Measurements from ENCODE around the gene ARF1. TPM values are rescaled to one million over a fixed set of nuclear protein-coding genes. Genes with fewer than 3 reads are reported as not detected.

Gene ARF1
- total and polyA plus RNA-seq, 2 donors (not counting 1 experiment from before 2014, with no cell fraction given), result 193 to 389 TPM

DNA sequence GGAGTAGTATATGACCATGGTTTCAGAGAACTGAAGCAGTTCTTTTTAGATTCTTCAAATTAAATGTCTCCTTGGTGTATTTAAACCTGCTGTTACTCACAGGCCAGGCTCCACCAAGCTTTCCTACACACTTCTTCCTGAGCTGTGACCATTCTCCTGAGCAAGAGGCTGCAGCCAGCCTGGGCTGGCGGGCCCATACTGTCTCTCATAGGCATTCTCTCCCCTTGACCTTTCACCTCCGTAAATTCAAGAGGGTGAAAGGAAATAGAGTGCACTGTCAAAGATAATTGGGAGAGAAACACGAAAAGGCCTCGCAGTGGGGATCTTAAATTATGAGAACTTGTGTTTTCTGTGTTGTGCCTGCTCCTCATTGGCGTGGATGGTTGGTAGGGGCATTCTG lies 2.3 kb downstream of the ARF1 start:
- H3K36me3 ChIP-seq (replicated peaks in 1 of 2; ENCODE audit: control extremely low read depth in 1 of 2, control insufficient read depth in 1 of 2, extremely low read depth in 1 of 2, insufficient read depth in 2 of 2, low read length in 1 of 2), result peaks cover 0 to 8% of the 10 kb centered on the region in 2 experiments
- DNase-seq, result no peak
- H4K20me1 ChIP-seq (ENCODE audit: control insufficient read depth, insufficient read depth, low read length, poor library complexity, severe bottlenecking), result peaks cover 76% of the 10 kb centered on the region
- ChIA-PET POLR2A (no interaction called here), CTCF (interaction anchor here (0.7 kb wide), 1 partner anchor 327 kb away, joined by 3 read pairs; no protein-coding TSS in a partner anchor)
- peak overlapping the region; percentile 93 for H3K9ac ChIP-seq (ENCODE audit: low read length)
- H3K27me3 ChIP-seq (replicated peaks in 1 of 4; ENCODE audit: control extremely low read depth in 1 of 4, control insufficient read depth in 3 of 4, insufficient read depth in 4 of 4, low read length in 3 of 4), result no peaks in the 10 kb centered on the region
- Mint-ChIP-seq H3K27me3 (no peaks in the 10 kb centered on the region), H3K9me3 (ENCODE audit: insufficient read depth) (no peaks in the 10 kb centered on the region), H3K27ac (no peak overlapping the region), H3K4me1 (peaks cover 67% of the 10 kb centered on the region), H3K4me3 (peak overlapping the region; percentile 94)
- intact Hi-C loops (cut with micrococcal nuclease), result no loop called here
- ATAC-seq (ENCODE audit: low read depth), result no peak
- H2AFZ ChIP-seq (ENCODE audit: insufficient read depth, low read depth, low read length, poor library complexity, severe bottlenecking), result no peak overlapping the region
- peaks cover 96% of the 10 kb centered on the region for H3K79me2 ChIP-seq (ENCODE audit: control insufficient read depth, insufficient read depth, low read length)
- WGBS (ENCODE audit: insufficient coverage), result 94% methylated on average over 3 of the region's 5 CpGs
- H3K4me2 ChIP-seq (replicated peaks; ENCODE audit: low read depth, low read length, poor library complexity, severe bottlenecking), result peak overlapping the region; percentile 98
- peaks cover 68 to 75% of the 10 kb centered on the region in 2 donors for H3K4me1 ChIP-seq (ENCODE audit: control insufficient read depth in 2 of 2, insufficient read depth in 2 of 2, low read length in 2 of 2)
- H3K9me3 ChIP-seq (ENCODE audit: control extremely low read depth in 1 of 3, control insufficient read depth in 2 of 3, insufficient read depth in 1 of 3, low read length in 2 of 3), result no peaks in the 10 kb centered on the region
- H3K4me3 ChIP-seq (ENCODE audit: control extremely low read depth in 1 of 5, extremely low read depth in 1 of 5, insufficient read depth in 1 of 5, low read depth in 2 of 5, low read length in 4 of 5), result peak overlapping the region in 1 of 5 experiments; percentile 91
- H3K27ac ChIP-seq (ENCODE audit: low read length in 2 of 2), result peak overlapping the region in 1 of 2 donors; percentile 38
- TF ChIP-seq CTCF (IDR thresholded peaks at IDR 0.05), result no peak
- TF ChIP-seq EZH2 (IDR thresholded peaks at IDR 0.05; ENCODE audit: borderline replicate concordance, insufficient read depth, low read depth, low read length, poor library complexity, severe bottlenecking), result no peak

GRCh38 chr1:228085287-228085951 lies 2.9 kb downstream of the ARF1 start:
- CTCF ChIA-PET, result no interaction called here
- Histone ChIP-seq H4K20me1 (ENCODE audit: control insufficient read depth, insufficient read depth, low read length, poor library complexity, severe bottlenecking) (peaks cover 82% of the 10 kb centered on the region), H3K27me3 (replicated peaks in 1 of 4; ENCODE audit: control extremely low read depth in 1 of 4, control insufficient read depth in 3 of 4, insufficient read depth in 4 of 4, low read length in 3 of 4) (no peaks in the 10 kb centered on the region), H2AFZ (ENCODE audit: insufficient read depth, low read depth, low read length, poor library complexity, severe bottlenecking) (no peak overlapping the region), H3K4me2 (replicated peaks; ENCODE audit: low read depth, low read length, poor library complexity, severe bottlenecking) (peak overlapping the region; percentile 98), H3K4me1 (ENCODE audit: control insufficient read depth in 2 of 2, insufficient read depth in 2 of 2, low read length in 2 of 2) (peaks cover 75 to 81% of the 10 kb centered on the region in 2 donors), H3K27ac (ENCODE audit: low read length in 2 of 2) (peak overlapping the region in 1 of 2 donors; percentile 38), H3K79me2 (ENCODE audit: control insufficient read depth, insufficient read depth, low read length) (peaks cover 96% of the 10 kb centered on the region), H3K4me3 (ENCODE audit: control extremely low read depth in 1 of 5, extremely low read depth in 1 of 5, insufficient read depth in 1 of 5, low read depth in 2 of 5, low read length in 4 of 5) (no peak overlapping the region), H3K9ac (ENCODE audit: low read length) (peak overlapping the region; percentile 10), H3K36me3 (replicated peaks in 1 of 2; ENCODE audit: control extremely low read depth in 1 of 2, control insufficient read depth in 1 of 2, extremely low read depth in 1 of 2, insufficient read depth in 2 of 2, low read length in 1 of 2) (peaks cover 0 to 9% of the 10 kb centered on the region in 2 experiments), H3K9me3 (ENCODE audit: control extremely low read depth in 1 of 3, control insufficient read depth in 2 of 3, insufficient read depth in 1 of 3, low read length in 2 of 3) (no peaks in the 10 kb centered on the region)
- POLR2A ChIA-PET, result no interaction called here
- Mint-ChIP-seq H3K4me1 (peaks cover 73% of the 10 kb centered on the region), H3K4me3 (peak overlapping the region; percentile 94), H3K9me3 (ENCODE audit: insufficient read depth) (no peaks in the 10 kb centered on the region), H3K27me3 (no peaks in the 10 kb centered on the region), H3K27ac (no peak overlapping the region)
- DNase-seq, result no peak
- no peak for ATAC-seq (ENCODE audit: low read depth)
- intact Hi-C loops (cut with micrococcal nuclease), result no loop called here
- TF ChIP-seq CTCF (IDR thresholded peaks at IDR 0.05) (no peak), EZH2 (IDR thresholded peaks at IDR 0.05; ENCODE audit: borderline replicate concordance, insufficient read depth, low read depth, low read length, poor library complexity, severe bottlenecking) (no peak)
- 76% methylated on average over 5 of the region's 6 CpGs for WGBS (ENCODE audit: insufficient coverage)

Data from B cell (primary cell).